COLO668 (cell line): ENCODE measurements around the gene GPR87.

Experiments used
- DNase-seq: peaks from one replicate; lab custom pipeline; 2025; ENCODE audit not compliant: unreplicated experiment; lab: John Stamatoyannopoulos, UW

The GPR87 gene, protein sequence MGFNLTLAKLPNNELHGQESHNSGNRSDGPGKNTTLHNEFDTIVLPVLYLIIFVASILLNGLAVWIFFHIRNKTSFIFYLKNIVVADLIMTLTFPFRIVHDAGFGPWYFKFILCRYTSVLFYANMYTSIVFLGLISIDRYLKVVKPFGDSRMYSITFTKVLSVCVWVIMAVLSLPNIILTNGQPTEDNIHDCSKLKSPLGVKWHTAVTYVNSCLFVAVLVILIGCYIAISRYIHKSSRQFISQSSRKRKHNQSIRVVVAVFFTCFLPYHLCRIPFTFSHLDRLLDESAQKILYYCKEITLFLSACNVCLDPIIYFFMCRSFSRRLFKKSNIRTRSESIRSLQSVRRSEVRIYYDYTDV

GRCh38 chr3:151316267-151316991 is at the start of gene GPR87:
TSS of gene GPR87 (minus strand) at chr3:151316820. CDS start at chr3:151300100, 16,720 bp downstream.
- DNase-seq: no peak

DNA sequence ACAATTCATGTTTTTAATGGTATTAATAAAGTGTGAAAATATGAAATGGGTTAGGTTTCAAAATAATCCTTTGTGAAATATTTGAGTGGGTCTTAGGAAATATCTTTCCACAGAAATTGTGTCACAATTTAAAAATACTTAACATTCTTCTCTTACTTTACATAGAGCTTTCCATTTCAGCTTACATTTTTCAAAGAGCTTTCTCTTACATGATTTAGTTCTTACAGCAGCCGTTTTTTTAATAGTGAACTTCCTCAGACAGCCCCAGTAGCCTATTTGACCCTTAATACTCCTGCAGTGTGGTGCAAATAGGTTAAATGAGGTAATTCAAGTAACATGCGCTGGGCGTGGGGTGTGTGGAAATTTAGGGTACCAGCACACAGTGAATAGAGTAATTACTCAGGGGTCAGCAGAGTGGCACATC is 46.1 kb upstream of the GPR87 start:
- no peak for DNase-seq

DNA sequence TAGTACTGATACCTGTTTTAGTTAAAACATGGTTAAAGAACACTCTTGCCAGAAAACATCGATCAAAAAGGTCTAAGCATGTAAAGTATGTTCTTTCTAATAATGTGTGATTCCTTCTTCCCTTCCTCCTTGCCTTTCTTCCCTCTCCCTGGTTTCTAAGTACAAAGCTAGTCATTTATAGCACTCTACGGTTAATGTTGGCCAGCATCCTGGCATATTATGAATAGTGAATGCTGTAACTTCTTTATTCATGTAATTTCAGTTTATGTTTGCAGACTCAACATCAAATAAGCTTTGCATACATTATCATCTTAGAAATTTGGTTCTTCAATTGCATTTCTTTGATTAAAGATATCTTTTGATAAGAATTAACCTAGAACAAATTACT is 40.8 kb upstream of the GPR87 start:
- DNase-seq: no peak

GRCh38 chr3:151356794-151357462 is 40.3 kb upstream of the GPR87 start:
- no peak for DNase-seq

- DNase-seq: no peak
These were observed 35.0 kb upstream of the GPR87 start for GRCh38 chr3:151351648-151352047.

GRCh38 chr3:151351219-151351618 is 34.6 kb upstream of the GPR87 start:
- DNase-seq: no peak

- DNase-seq: no peak
These were observed 34.0 kb upstream of the GPR87 start for GRCh38 chr3:151350656-151351055.

DNA sequence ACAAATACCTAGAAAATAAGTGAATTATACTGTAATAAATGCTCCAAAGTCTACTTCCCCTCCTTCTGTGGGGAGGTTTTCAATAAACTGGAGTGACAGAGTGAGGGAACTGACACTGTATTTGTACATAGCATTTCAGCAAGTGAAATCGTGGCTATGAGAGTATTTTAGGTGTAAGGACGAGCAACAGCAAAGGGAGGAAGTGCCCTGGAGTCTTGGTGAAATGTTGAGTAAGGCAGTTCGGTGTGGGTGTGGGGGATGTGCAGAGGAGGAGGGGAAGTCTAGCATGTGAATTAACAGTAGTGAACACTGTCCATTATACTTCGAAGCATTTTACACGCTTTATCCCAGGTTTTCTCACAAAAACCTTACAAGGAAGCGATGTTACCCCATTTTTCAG is 30.8 kb upstream of the GPR87 start:
- no peak for DNase-seq

GRCh38 chr3:151346292-151346691 is 29.7 kb upstream of the GPR87 start:
- no peak for DNase-seq

DNA sequence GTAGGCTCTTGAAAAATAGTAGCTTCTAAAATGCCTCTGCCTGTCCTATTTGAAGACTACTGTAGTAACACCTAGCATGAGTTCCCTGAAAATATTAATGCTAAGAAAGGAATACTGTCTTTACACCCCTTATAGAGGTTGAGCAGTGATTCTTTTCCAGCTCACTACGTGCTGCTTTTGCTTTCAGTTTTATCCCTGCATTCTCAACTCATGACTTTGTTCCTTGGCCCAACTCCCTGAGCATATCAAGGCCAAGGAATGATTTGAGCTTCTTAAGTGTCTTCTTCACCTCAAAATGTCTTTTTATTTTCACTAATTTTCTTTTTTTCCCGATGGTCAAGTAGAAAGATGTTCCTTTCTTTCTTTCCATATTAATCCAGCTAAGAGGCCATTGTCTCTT is 29.2 kb upstream of the GPR87 start:
- no peak for DNase-seq

- DNase-seq: no peak
These were observed 15.1 kb upstream of the GPR87 start for GRCh38 chr3:151331696-151332095.

GRCh38 chr3:151330899-151331298 is 14.3 kb upstream of the GPR87 start:
- DNase-seq: no peak

- no peak for DNase-seq
These were observed 13.8 kb upstream of the GPR87 start for GRCh38 chr3:151330379-151330778.

GRCh38 chr3:151329363-151329762 is 12.7 kb upstream of the GPR87 start, which contains the start of gene P2RY13:
TSS of gene P2RY13 (minus strand) at chr3:151329549. CDS start at chr3:151329528, 21 bp downstream.
- no peak for DNase-seq

DNA sequence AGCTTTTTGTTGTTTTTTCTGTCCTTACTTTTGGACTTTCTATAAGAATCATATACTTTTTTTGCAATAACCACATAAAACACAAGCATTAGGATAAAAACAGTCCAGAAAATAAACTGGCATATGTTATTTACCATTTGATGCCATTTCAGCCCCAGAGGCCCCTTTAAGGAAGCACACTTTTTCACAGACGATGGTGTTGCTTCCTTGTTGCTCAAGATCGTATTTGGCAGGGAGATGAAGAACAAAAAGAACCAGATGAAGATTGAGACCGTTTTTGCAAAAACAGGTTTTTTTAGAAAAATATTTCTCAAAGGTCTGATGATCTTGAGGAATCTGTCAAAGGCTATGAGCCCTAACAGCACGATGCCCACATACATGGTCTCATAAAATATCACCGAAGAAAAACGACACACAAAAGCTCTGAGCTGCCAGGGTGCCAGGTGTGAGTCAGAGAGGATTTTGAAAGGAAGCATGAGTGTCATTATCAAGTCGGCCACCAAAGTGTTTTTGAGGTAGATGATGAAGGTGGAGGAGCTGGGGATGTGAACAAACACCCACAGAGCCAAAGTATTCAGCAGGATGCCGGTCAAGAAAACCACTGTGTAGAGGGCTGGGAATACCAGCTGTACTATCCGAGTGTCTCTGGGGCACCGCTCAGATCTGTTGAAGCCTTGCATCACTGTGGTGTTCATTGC is 11.8 kb upstream of the GPR87 start:
- DNase-seq: no peak

DNA sequence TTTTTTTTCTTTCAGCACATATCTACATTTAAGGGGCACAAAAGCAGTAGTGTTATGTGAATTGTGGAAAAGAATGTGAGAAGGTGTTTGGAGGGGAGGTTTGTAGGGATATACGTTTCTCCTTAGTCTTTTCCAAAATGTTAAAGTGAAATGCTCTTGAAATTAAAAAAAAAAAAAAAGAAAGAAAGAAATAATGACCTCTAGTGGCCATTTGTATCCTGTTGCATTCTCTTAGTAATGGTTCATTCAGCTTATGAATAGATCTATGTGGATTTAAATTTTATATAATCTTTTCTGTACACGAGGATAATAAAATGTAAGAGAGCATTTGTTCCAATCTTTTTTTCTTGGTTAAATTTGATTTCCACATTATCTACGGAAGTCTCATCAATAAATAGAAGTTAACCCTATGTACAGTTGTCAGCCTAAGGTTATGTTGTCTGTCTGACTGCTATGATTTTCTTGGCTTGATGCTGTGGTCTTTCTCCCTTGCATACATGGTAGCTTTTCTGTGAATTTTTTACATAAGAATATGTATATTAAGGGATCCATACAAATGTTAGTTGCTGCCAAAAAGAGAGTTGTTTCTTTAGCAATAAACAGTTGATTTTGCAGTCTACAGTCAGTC is 11.1 kb upstream of the GPR87 start:
- no peak for DNase-seq

DNA sequence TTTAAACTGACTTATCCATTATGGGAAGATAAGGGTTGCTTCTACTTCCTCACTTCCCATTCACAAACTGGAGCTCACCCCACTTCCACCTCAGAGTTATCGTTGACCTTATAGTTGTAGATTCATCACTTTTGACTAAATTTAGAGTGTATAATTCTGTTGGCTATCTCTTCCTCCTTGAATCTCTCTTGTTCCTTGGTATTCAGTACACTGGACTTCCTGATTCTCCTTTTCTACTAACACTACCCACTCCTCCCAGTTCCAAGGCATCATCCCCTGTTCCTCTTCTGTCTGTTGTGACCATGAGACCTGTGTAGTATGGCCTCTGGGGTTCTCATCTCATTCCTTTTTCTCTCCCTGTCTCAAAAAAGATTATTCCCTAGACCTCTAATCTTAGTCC is 5.9 kb upstream of the GPR87 start:
- no peak for DNase-seq

DNA sequence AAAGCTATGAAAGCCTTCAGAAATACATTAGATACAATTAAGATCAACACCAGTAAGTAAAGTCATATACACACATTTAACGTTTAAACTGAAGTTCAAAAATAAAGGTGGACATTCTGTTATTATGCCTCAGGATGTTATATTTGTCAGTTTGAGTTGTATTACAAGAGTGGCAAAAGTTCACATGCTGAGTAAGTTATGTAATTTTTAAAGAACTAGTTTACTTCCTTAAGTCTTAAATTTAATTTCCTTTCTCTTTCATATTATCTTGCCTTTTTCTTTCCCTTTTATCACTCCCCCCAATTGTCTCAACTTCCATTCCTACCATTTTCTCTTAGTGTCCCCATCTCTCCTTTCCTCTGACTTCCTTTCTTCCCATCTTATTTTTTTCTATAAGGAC is 4.9 kb upstream of the GPR87 start:
- no peak for DNase-seq

- no peak for DNase-seq
These were observed 3.5 kb upstream of the GPR87 start for GRCh38 chr3:151320131-151320530.

- DNase-seq: no peak
These were observed 3.0 kb upstream of the GPR87 start for GRCh38 chr3:151319628-151320027.

- no peak for DNase-seq
These were observed 2.4 kb upstream of the GPR87 start for GRCh38 chr3:151318991-151319390.
